Muscle of back (tissue), 11 donors: ENCODE results near the gene MTRF1L. TPM values are rescaled to one million over a fixed set of nuclear protein-coding genes. Genes with fewer than 3 reads are reported as not detected.
A peak's percentile ranks its signal among the peaks of the same experiment; 100 is the strongest.
"Not testable (repeated sequence)": the region's sequence is repeated elsewhere in the genome, so short reads cannot be mapped to it uniquely, and the experiment has no call there.

ENCODE experiments used
- DNase-seq, 3 donors: peaks; one replicate each; pipeline versions ENCODE4 v3.0.0 to v3.0.0-alpha.2; 2013
- polyA plus RNA-seq, 10 donors: library from polyadenylated mRNA; unstranded; fragments of 120-200 nt; gene quantifications; one replicate each; pipeline ENCODE4 v1.2.1, GENCODE V29; 2013; ENCODE audit not compliant: insufficient read length in 10 of 10

The MTRF1L gene
- polyA plus RNA-seq, 10 donors: 14.3 to 26.1 (median 20.3) TPM

DNA sequence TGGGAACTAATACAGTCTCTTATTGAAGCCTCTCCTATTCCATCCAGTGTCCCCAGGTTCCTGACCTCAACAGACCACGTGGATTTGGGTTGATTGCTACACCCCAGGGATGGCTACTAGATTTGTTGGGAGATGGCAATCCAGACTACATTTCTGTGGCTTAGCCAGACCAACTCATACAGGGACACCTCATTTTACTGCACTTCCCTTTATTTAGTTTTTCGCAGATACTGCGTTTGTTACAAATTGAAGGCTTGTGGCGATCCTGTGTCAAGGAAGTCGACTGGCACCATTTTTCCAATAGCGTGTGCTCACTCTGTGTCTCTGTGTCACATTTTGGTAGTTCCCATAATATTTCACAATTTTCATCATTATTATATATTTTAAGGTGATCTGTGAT, 10.3 kb upstream of the MTRF1L start:
- DNase-seq: no peak

DNA sequence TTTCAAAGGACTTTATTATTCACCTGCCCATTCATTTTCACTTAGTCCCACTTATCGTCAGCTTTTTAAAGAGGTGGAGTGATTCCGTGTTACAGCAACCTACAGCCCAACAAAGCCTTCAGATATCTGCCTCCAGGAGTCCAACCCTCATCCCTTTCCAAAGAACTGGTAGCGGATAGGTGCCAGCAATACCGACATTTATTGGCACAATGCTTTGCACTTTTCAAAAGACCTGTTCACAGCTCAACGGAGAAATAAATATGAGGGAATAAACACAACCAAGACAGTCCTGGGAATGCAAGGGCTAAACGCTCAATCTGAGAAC, 819 bp upstream of the MTRF1L start:
- no peak for DNase-seq

DNA sequence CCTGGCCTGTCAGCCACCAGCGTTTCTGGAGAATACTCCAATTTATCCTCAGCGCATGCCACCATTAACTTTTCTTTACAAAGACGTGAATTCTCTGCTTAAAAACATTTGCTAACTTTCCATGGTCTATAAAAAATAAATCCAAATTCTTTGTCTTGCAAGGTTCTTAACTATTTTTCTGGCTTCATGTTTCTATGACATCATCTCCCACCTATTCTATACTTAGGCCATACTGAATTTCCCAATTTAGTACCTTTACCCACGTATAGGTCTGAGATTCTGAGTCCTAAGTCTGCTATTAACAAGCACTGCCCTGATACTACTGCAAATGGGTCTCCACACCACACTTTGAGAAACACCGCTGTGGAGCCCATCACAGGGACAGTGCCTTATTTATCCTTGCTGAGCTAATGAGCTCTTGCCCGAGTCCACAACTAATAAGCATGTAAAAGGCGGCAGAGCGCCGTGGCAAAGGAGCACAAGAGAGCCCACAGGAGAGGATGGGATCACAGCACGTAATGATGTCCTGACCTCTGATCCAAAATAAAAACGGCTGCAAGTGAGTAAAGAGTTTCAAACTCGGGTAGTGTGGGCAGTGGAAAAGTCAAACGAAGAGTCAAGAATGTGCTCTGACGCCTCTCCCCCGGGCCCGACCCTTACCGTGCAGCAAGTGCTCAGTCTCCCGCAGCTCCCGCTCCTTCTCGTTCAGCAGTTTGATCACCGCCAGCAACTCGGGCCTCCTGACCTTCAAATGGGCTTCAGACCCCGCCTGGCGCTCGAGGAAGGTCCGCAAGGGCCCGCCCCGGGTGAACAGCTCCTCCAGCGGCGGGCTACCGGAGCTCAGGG, 519 bp downstream of the MTRF1L start:
- DNase-seq: peak in 2 of 3 donors; percentile 24 to 67

DNA sequence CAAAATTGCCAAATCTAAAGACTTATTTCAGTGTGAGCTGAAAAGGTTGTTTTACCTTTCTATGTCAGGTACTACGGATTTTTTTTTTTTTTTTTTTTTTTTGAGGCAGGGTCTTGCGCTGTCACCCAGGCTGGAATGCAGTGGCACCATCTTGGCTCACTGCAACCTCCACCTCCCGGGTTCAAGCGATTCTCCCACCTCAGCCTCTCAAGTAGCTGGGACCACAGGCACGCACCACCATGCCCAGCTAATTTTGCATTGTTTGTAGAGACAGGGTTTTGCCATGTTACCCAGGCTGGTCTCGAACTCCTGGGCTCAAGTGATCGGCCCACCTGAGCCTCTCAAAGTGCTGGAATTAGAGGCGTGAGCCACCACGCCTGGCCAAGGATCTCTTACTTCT, 1.7 kb downstream of the MTRF1L start:
- not testable (repeated sequence) for DNase-seq

DNA sequence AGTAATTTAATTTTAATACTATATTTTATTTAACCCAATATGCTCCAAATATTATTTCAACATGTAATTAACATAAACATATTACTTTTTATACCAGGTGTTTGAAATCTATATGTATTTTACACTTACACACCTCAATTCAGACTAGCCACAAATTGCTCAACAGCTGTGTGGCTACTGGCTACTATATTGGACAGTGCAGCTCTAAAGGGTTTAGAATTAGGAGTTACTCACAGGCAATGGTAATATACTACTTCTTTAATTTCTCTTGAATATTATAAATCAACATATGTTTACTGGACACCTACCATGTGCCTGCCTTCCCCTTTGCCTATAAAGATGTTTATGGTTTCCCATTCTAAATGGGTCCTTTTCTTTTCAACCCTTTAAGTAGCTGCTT, 2.3 kb downstream of the MTRF1L start:
- no peak for DNase-seq

DNA sequence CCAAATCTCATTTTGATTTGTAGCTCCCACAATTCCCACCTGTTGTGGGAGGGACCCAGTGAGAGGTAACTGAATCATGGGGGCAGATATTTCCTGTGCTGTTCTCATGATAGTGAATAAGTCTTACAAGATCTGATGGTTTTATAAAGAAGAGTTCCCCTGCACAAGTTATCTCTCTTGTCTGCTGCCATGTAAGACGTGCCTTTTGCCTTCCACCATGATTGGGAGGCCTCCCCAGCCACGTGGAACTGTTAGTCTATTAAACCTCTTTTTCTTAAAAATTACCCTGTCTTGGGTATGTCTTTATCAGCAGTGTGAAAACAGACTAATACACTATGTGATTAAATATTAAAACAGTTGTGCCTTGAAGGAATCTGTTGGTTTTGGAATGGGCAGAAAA, 3.0 kb downstream of the MTRF1L start:
- not testable (repeated sequence) for DNase-seq

DNA sequence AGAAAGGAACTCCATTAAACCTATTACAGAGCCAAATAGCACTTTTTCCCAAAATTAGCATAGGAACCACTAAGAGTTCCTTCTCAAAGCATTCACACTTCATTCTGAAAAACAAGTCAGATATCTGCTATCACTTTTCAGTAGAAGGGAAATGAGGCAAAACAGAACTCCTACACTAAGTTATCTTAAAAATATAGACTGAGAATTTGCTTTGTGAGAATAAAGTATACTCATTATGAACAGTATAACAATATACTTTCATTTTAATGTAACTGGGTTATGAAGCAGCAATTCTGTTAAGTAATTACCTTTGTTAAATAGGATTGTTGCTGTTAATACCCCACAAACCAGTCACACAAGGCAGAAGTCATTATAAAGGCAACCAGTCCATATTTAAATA, 8.7 kb downstream of the MTRF1L start:
- DNase-seq: no peak

DNA sequence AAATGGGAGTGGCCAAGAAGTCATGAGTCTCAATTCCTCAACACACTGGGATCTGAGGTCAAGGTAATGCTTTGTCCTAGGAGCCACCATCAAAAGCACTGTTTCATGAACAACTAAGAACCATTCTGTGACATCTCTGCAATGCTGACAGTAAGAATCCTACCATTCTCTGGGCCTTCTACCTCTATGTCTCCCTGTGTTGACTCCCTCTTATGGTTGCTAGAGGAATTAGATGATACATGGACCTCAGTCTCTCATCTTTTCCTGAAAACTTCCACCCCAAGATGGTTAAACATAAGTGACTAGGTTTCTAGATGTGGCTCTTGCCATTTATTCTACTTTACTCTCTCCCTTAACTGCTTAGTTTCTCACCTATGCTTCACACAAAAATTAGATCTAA, 9.1 kb downstream of the MTRF1L start:
- no peak for DNase-seq

DNA sequence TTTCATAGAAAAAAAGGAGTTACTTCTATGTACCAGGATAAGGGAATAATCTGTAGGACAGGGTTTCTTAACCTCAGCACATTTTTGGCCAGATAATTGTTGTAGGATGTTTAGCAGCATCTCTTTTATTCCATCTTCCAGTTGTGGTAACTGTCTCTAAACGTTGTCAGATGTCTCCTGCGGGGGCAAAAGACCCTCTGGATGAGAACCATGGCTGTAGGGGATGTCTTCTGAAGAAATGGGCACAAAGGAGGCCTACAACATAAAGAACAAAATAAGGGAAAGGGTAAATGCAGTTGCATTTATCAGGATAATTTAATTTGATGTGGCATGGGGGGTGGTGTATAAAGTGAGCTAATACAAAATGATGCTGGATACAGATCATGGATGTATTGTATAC, 15.5 kb downstream of the MTRF1L start:
- no peak for DNase-seq

DNA sequence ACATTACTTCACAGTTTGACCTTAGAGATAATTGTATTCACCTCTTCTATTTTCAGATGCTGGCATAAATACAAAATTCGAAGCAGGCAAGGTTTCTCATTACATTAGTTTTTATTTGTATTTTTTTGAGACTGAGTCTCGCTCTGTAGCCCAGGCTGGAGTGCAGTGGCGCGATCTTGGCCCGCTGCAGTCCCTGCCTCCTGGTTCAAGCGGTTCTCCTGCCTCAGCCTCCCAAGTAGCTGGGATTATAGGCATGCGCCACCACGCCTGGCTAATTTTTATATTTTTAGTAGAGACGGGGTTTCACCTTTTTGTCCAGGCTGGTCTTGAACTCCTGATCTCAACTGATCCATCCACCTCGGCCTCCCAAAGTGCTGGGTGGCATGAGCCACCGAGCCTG, 17.2 kb downstream of the MTRF1L start:
- DNase-seq: not testable (repeated sequence)

DNA sequence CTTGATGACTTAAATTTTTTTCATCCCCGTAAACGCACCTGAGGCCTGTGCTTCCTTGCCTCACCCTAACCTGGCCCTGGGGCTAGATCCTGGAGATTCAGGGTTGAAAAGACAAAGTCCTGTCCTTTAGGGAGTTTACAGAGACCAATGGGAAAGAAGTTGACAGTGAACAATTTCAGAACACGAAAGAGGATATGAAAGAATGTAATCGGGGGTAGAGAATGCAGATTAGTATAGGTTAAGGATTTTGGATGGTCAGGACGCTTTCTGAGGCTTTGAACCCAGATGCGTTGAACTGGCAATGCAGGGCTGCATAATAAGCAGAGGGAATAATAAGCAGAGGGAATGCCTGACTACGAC, 18.0 kb downstream of the MTRF1L start:
- peak in 1 of 3 donors; percentile 36 for DNase-seq

DNA sequence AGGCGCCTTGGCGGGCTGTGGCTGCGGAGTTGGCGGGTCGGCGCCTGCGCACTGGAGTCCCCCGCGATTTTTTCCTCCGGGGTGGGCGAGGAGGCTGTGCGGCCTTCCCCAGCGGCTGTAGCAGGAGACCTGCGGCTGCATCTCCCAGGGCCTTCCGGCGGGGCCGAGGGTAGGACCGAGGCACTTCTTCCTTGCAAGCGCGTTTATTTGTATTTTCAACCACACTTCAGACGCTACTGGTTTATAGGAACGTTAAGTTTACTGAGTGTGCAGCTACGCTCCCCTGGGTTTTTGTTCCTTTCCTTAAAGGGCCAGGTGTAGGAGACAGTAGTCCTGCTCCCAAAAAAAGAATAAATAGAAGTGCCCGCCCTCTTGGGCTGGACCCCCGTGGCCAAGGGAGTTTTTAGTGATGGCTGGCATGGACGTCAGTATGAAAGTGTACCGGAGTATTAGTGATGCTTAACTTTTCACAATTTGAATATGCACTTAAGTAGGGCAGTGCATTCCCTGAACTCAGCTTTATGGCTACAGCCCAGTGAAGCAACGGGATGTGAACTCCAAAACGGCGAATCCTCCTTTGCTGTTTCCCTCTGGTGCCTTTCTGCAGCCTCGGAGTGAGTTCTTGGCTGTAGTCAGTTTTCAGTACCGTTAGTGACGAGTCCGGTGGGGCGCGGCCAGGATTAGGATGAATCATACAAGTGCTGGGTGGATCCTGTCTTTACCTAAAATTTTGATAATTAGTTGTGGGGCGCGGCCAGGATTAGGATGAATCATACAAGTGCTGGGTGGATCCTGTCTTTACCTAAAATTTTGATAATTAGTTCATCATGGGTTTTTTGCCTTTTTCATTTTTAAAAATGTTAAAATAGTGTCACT, 18.6 kb downstream of the MTRF1L start:
- peak; percentile 78 to 91 (median 84) for DNase-seq

DNA sequence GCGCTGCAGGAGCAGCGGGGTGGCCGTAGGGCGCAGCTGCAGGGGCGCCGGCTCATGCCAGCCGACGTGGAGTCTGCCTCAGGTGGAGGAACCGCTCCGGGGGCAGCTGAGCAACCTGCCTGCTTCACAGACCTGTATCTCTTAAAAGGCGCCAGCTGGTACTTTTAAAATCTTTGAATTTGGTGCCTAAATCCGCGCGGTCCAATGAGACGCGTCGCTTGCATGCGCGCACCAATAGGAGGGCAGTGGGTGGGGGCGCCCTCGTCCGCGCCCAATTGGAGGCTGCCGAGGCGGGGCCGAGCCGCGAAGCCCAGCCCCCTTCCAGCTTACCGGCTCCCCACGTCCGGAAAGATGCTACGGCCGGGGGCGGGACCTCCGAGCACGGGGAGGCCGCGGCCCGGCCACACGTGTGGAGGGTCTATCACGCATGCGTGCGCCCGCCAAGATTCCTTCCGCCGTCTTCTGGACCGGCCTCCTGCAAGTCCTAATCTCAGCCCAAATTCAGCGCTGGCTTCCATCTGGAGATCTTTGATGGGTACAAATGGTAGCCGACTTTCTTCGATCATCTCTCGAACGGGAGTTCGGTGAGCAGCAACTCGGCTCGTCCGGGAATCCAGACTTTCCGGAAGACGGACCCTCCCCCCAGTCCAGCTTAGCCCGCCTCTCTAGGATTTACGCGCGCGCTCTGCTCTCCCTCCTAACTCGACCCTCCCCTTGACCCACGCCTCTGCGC, 19.4 kb downstream of the MTRF1L start, which contains the start of gene FBXO5:
TSS of gene FBXO5 (minus strand) at position 138 of the 733 bp plus-strand sequence. CDS start at position 56, 82 bp downstream.
- peak; percentile 98 to 99 (median 98) for DNase-seq

DNA sequence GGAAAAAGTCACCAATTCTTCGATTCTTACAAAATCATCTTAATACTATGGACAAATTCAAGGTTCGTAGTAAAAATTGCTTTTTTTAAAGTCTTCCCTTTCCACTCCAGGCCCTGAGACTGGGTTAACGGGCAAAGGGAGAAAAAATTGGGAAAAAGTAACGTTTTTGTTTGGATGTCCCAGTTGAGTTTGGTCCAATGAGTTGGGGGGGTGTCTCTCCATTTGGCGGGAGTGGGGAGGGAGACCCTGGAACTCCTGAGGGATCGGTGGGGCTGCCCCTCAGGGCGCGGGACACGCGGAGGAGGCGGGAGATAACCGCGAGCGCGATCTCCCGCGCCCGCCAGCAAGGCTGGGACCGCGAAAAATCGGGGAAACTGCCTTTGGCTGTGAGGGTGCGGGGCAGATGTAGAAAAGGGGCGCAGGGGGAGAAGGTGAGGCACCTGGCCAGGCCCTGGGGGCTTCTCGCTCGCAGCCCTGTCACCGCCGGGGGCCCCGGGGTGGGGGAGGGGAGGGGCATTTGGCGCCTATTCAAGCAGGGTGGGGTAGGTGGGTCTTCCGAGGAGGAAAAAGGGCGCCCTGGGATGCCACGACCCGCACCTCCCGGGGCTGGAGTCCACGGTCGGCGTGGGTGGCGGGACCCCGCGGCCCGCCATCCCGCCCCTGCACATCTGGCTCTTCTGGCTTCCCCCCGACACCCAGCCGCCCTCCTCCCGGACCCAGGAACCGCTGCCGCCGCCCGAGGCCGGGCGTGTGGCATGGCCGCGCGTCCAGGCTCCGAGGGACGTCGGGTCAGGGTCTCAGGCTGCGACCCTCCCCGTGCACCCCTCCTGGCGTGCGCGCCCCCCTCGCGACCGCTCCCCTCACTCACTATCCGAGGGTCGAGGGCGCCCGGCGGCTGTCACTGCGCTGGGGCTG, 20.3 kb downstream of the MTRF1L start:
- DNase-seq: peak in 1 of 3 donors; percentile 36

DNA sequence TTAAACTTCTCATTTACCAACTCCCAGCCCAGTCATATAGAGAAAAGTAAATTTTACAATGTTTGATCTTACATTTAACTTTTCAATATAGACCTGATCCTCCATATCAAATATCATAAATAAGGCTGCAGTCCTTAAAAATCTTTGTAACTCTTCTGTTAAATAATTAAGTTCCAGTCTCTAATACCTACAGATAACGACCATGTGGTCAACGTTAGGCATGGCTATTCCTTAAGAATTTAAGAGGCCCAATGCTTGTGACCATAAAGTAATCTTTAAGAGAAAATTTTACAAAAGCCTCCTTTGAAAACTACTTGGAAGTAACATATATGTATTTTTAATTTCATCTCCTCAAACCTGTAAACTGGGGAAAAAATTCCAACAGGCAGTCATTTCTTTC, 21.3 kb downstream of the MTRF1L start:
- no peak for DNase-seq

DNA sequence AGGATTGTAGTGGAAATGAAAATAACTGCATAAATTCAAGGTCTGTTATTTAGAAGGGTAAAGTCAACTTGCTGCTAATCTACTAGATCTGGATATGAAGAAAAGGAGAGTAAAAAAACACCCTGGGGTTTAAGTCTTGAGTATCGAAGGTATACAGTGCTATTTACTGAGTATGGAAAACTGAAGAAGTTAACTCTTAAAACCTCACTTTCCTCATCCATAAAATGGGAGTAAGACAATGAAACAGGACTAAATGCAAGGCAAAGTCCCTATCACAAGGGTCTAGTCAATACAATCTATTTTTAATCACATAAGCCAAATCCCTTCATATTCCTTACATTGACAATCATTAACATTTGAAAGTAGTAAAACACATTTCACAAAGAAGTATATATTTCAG, 21.9 kb downstream of the MTRF1L start:
- DNase-seq: no peak

DNA sequence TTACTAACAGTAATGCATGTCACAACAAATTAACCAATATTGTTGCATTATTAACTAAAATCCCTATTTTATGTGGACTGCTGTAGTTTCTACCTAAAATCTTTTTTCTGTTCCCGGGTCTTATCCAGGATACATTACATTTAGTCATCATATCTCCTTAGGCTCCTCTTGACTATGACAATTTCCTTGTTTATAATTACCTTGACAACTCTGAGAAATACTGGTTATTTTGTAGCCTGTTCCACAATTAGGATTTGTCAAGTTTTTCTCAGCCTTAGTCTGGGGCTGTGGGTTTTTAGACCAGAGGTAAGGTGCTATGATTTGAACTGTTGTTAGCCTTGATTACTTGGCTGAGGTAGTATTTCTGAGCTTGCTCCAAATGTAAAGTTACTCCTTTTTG, 23.4 kb downstream of the MTRF1L start:
- DNase-seq: no peak

DNA sequence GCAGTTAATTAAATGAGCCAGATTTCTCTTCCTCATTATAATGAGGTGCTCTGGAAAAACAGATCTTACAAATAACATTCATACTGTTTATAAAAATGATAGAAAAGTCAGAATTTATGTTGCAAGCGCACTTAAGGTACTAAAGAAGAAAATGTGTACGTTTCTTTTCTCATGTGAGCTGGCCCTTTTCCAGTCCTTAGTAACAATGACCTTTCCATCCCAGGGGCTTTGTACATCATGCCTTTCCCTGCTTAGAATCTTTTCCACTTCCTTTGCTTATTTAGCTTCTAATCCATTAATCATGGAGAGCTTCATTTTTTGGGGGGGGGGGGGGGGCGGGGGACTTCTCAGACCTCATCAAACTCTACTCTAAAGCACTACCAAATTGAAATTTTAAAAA, 24.5 kb downstream of the MTRF1L start:
- no peak for DNase-seq

DNA sequence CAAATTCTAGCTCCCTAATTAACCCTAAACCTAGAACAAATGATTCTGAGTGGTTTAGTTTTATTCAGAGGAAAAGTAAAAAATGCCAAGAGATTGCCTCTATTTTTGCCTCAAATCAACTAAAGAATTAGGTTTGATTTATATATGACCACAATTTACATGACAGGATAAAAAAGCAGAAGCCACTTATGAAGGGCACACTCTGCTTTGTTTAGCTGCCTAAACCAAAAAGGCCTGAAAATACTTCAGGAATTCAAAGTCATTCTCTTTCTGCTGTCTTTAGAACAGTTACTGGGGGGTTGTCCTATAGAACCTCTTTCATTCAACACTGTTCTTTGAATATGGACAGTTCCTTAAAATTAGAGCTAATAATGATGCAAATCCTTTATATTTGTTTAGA, 25.0 kb downstream of the MTRF1L start:
- no peak for DNase-seq

DNA sequence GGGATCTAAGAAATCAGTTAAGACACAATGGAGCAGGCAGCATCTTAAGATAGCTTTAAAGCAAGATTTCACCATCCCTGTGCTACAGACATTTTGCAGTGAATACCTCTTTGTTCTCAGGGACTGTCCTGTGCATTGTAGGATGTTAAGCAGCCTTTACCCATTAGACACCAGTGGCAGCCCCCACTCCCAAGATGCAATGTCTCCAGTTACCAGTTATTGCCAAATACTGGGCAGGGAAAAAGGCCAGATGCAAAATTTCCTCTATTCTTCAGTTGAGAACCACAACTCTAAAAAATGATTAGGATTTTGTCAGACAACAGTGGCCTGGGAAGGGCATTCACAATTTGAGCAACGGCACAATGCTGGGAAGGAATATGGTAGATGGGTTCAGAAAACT, 25.8 kb downstream of the MTRF1L start:
- DNase-seq: no peak
